ENCODE results near the gene HOXB3. TPM values are rescaled to one million over a fixed set of nuclear protein-coding genes. Genes with fewer than 3 reads are reported as not detected.
"Not testable (repeated sequence)": the region's sequence is repeated elsewhere in the genome, so short reads cannot be mapped to it uniquely, and the experiment has no call there.

HOXB3 gene
- total RNA-seq, 2 experiments from 2014 or later, result 1.4 to 2.0 TPM

DNA sequence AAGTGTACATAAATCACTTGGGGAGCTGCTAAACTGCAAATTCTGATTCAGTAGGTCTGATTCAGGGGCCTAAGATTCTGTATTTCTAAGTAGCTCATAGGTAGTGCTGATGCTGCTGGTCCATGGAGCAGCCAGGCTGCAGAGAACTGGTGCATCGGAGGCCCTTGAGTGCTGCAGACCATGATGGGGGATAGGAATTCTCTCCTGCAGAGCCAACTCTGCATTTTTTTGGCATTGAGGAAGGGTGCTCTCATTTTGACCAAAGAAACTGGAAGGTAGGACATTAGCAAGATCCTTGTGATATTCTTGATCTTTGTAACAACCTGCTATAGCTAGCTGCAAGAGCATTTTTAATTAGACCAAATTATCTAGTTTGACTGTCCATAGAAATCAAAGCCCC, 49.8 kb downstream of the HOXB3 start:
- Mint-ChIP-seq H3K9me3 (no peaks in the 10 kb centered on the region), H3K27ac (peak overlapping the region; percentile 26), H3K36me3 (ENCODE audit: low read depth) (peaks cover 9% of the 10 kb centered on the region), H3K4me3 (no peak overlapping the region), H3K27me3 (peaks cover 1% of the 10 kb centered on the region), H3K4me1 (ENCODE audit: low read depth) (peaks cover 10% of the 10 kb centered on the region)
- intact Hi-C loops (cut with micrococcal nuclease), result loop anchor here (5.0 kb wide), 1 partner anchor 38 kb away; no protein-coding TSS in a partner anchor
- DNase-seq (no peak), ATAC-seq (no peak)
- TF ChIP-seq, protein P1, sequence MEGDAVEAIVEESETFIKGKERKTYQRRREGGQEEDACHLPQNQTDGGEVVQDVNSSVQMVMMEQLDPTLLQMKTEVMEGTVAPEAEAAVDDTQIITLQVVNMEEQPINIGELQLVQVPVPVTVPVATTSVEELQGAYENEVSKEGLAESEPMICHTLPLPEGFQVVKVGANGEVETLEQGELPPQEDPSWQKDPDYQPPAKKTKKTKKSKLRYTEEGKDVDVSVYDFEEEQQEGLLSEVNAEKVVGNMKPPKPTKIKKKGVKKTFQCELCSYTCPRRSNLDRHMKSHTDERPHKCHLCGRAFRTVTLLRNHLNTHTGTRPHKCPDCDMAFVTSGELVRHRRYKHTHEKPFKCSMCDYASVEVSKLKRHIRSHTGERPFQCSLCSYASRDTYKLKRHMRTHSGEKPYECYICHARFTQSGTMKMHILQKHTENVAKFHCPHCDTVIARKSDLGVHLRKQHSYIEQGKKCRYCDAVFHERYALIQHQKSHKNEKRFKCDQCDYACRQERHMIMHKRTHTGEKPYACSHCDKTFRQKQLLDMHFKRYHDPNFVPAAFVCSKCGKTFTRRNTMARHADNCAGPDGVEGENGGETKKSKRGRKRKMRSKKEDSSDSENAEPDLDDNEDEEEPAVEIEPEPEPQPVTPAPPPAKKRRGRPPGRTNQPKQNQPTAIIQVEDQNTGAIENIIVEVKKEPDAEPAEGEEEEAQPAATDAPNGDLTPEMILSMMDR (IDR thresholded peaks at IDR 0.05), result no peak
- CTCF ChIA-PET, result interaction anchor here (0.8 to 2.0 kb wide), 7 partner anchors 21 to 205 kb away, joined by 3 to 9 read pairs (median 3); no protein-coding TSS in a partner anchor
- POLR2A ChIA-PET, result interaction anchor here (1.1 kb wide), 1 partner anchor 87 kb away, joined by 4 read pairs; no protein-coding TSS in a partner anchor

DNA sequence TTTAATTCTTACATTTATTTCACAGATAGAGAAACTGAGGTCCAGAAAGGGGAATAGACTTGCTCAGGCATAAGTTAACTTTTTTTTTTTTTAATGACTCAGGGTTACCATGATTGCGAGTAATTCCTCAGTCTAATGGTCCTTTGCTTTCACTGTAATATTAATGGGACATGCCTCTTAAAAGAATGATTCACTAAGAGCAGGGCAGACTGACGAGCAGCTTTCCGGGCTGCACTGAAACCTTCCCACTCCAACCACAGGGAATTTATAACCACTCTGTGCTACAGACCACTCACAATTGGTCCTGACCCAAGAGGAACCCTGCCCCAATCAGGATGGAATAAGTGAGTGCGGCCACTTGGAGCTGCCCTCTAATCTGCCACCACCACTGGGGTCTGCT, 50.9 kb downstream of the HOXB3 start:
- no peaks in the 10 kb centered on the region for H3K9me3 Mint-ChIP-seq
- H3K27me3 Mint-ChIP-seq, result peaks cover 1% of the 10 kb centered on the region
- no peak overlapping the region for H3K4me3 Mint-ChIP-seq
- H3K27ac Mint-ChIP-seq, result no peak overlapping the region
- intact Hi-C loops (cut with micrococcal nuclease), result no loop called here
- CTCF ChIA-PET, result interaction anchor here (0.8 to 1.8 kb wide), 3 partner anchors 8 to 204 kb away, joined by 3 to 6 read pairs (median 4); no protein-coding TSS in a partner anchor
- H3K36me3 Mint-ChIP-seq (ENCODE audit: low read depth), result peaks cover 9% of the 10 kb centered on the region
- DNase-seq (no peak), ATAC-seq (no peak)
- TF ChIP-seq, protein P1 (IDR thresholded peaks at IDR 0.05), result no peak
- POLR2A ChIA-PET, result no interaction called here
- peaks cover 10% of the 10 kb centered on the region for H3K4me1 Mint-ChIP-seq (ENCODE audit: low read depth)

DNA sequence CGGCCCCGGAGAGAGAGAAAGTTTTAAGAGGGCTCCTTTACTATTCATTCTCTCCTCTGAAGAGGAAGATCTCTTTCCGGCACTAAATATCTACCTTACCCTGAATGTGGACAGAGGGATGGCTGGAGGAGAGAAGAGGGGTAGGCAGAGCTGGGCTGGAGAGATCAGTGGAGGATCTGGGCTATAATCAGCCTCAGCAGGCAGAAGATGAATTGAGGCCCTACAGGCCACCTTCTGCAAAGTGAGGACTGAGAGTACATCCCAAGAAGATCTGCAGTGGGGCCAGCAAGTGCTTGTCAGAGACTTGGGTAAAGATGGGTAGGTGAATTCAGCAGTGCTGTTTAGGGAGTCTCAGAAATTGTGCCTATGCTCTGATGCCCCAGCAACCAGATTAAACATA, 52.7 kb downstream of the HOXB3 start:
- H3K9me3 Mint-ChIP-seq, result no peaks in the 10 kb centered on the region
- TF ChIP-seq, protein P1 (IDR thresholded peaks at IDR 0.05), result no peak
- no peak overlapping the region for H3K4me3 Mint-ChIP-seq
- no peak for DNase-seq
- H3K4me1 Mint-ChIP-seq (ENCODE audit: low read depth), result peaks cover 8% of the 10 kb centered on the region
- intact Hi-C loops (cut with micrococcal nuclease), result no loop called here
- ChIA-PET CTCF (no interaction called here), POLR2A (no interaction called here)
- H3K27me3 Mint-ChIP-seq, result no peaks in the 10 kb centered on the region
- no peak for ATAC-seq
- peaks cover 5% of the 10 kb centered on the region for H3K36me3 Mint-ChIP-seq (ENCODE audit: low read depth)
- no peak overlapping the region for H3K27ac Mint-ChIP-seq

DNA sequence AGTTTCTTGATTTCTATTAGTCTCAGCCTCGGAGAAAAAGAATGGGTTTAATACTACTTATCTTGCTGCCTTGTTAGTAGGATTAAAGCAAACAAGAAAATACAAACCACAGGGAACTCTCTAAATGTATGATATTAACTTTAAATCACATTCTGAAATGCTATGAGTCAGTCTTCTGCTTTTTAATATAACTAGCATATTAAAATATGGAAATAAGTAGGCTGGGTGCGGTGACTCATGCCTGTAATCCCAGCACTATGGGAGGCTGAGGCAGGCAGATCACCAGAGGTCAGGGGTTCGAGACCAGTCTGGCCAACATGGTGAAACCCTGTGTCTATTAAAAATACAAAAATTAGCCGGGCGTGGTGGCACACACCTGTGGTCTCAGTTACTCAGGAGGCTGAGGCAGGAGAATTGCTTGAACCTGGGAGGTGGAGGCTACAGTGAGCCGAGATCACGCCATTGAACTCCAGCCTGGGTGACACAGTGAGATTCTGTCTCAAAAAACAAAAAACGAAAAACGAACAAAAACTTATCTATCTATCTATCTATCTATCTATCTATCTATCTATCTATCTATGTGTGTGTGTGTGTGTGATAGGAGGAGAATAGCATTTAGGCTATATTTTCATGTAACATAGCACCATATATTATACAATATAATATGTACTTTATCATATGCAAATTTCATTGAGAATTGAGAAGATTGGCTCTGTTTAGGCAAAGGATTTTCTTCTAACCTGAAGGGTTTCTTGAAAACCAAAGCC, 54.1 kb downstream of the HOXB3 start:
- POLR2A ChIA-PET; ATAC-seq; DNase-seq; intact Hi-C loops (cut with micrococcal nuclease); H3K27me3 Mint-ChIP-seq; H3K4me3 Mint-ChIP-seq; H3K4me1 Mint-ChIP-seq (ENCODE audit: low read depth); H3K27ac Mint-ChIP-seq; H3K9me3 Mint-ChIP-seq; H3K36me3 Mint-ChIP-seq (ENCODE audit: low read depth): not testable (repeated sequence)
- CTCF ChIA-PET, result interaction anchor here (0.7 to 1.1 kb wide), 2 partner anchors 10 to 43 kb away, joined by 3 to 6 read pairs; no protein-coding TSS in a partner anchor

DNA sequence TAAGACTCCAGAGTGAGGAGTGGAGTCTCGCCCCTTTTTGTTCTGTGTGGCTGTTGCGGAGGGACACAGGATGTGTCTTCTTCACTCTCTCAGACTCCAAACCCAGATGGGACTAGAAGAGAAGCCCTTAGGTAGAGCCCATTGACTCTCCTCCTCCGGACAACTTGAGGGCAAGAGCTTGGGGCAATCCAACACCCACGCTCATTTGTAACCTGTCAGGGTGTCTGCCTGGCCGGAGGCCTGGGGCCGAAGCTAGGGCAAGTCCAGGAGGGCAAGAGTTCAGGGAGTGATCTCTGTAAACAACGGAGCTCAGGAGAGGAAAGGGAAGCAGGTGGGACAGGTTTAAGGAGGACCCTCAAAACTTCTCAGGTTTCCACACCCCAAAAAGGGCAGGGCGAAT, 57.8 kb downstream of the HOXB3 start:
- intact Hi-C loops (cut with micrococcal nuclease), result no loop called here
- TF ChIP-seq, protein P1 (IDR thresholded peaks at IDR 0.05), result no peak
- H3K4me3 Mint-ChIP-seq, result no peak overlapping the region
- POLR2A ChIA-PET, result interaction anchor here (0.7 to 0.9 kb wide), 2 partner anchors 34 to 58 kb away, joined by 3 read pairs; partner anchors contain the start of gene HOXB3
- peaks cover 2% of the 10 kb centered on the region for H3K4me1 Mint-ChIP-seq (ENCODE audit: low read depth)
- no peaks in the 10 kb centered on the region for H3K9me3 Mint-ChIP-seq
- CTCF ChIA-PET, result interaction anchor here (0.7 kb wide), 1 partner anchor 39 kb away, joined by 3 read pairs; no protein-coding TSS in a partner anchor
- ATAC-seq (no peak), DNase-seq (no peak)
- no peaks in the 10 kb centered on the region for H3K36me3 Mint-ChIP-seq (ENCODE audit: low read depth)
- no peak overlapping the region for H3K27ac Mint-ChIP-seq
- peaks cover 5% of the 10 kb centered on the region for H3K27me3 Mint-ChIP-seq
